NB4 (cell line): Measurements from ENCODE around the gene KCNJ11.

Experiments used
- CTCF ChIP-seq: IDR thresholded peaks from one replicate; pipeline ENCODE4 v1.5.1; 2012; ENCODE audit warnings: low read depth, low read length
- MAX ChIP-seq: IDR thresholded peaks from 2 replicates; pipeline ENCODE4 v1.6.1; 2011; ENCODE audit warnings: low read depth, low read length
- MYC ChIP-seq: IDR thresholded peaks from 2 replicates; pipeline ENCODE4 v1.6.1; 2011; ENCODE audit warnings: low read depth, low read length
- POLR2A ChIP-seq: IDR thresholded peaks from 2 replicates; pipeline ENCODE4 v1.6.1; 2011; ENCODE audit warnings: mild to moderate bottlenecking; ENCODE audit not compliant: insufficient read length; ENCODE audit errors: extremely low read depth

GRCh38 chr11:17371614-17372013, 16.8 kb downstream of the KCNJ11 start:
- TF ChIP-seq CTCF (no peak), POLR2A (no peak), MAX (no peak), MYC (no peak)
